NK-92 treated with Interleukin-12 subunit alpha and Interleukin-12 subunit beta, amount 100 ng/mL, for 24 hours (cell line): ENCODE data around the gene TEAD1.

Experiments
- DNase-seq: peaks from one replicate; lab custom pipeline; 2025; lab: John Stamatoyannopoulos, UW

TEAD1 gene

DNA sequence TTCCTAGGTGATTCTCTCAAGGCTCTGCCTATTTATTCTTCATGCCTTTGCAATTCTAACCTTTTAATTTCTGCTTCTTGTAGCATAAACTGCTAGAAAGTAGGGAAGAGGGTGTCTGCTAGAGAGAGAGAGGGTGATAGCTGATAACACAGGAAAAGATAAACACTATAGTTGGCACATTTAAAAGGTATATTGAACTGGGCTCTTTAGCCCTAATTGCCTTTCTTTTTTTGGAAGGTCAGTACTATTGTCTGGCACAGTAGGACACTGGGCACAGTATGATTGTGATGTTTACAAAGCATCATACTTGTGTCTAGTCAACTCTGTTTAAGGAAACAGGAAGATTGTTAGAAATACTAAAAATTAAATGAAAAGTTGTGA, 33.3 kb downstream of the TEAD1 start:
- DNase-seq = no peak

GRCh38 chr11:12711496-12711895, 37.3 kb downstream of the TEAD1 start:
- no peak for DNase-seq

- no peak for DNase-seq
Observed at GRCh38 chr11:12712132-12712531, 37.9 kb downstream of the TEAD1 start.

GRCh38 chr11:12715131-12715530, 40.9 kb downstream of the TEAD1 start:
- no peak for DNase-seq

DNA sequence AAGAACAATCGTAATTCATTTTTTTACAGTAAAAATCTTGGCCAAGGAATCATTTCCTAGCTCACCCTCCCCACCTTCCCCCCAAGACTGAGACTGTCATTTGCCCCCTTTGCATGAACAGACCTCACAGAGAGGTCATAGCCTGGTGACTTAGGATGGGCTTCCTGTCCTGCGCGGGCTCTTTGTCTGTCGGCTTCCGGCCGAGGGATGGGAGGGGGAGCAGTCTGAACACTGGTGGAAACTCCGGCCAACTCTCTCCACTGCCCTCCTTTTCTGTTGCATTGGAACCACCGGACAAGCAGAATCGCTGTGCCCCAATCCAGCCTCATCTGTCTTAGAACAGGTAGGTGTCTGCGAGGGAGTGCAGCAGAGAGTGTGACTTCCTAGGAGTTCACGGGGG, 41.7 kb downstream of the TEAD1 start:
- DNase-seq = no peak

DNA sequence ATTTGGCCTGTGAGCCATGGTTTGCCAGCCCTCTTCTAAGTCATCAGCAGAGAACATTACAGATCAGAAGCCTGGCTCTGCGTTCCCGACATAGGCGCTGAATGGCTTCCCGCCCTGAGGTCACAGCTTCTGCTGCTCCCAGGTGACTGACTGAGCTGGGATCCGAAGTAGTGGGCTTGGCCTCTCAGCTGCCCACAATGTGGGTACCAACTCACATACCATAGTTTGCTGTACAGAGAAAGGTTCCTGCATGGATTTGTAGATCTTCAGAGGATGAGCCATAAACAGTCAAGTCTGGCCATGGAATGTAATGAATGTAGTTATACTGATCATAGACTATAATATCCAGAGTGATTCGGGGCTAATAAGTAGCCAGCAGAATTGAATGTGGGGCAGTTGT, 42.6 kb downstream of the TEAD1 start:
- no peak for DNase-seq

GRCh38 chr11:12717851-12718291, 43.6 kb downstream of the TEAD1 start:
- peak; percentile 63 for DNase-seq

GRCh38 chr11:12719221-12719620, 45.0 kb downstream of the TEAD1 start:
- no peak for DNase-seq

DNA sequence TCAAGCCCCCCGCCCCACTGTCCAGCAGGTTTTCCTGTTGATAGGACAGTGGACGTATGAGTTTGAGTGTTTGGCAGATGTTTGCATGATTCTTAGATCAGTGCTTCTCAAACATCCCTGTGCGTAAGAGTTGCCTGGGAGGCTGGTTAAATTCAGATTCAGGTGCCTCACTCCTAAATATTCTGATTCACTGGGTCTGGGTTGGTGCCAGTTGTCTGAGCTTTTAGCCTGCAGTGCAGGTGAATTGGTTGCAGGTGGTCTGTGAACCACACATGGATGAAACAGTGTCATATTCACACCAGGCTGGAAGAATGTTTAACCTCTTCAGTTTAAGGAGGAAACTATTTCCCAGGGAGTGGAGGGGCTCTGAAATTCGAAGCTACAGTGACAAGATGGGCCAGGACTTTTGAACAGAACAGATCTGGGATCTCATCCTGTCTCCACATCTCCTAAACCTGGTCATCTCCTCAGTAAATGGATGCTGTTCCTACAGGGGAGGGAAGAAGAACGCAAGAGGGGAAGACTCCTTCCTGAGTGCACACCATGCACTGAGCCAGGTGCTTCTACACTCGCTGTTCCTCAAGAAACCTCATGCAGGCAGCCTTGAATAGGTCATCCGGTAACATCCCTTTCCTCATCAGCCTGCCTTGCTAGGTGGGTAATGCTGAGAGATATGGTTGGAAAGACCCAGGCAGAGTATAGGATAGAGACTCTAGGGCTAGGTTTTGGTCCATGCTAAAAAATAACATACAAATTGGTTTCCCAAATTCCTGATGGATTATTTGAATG, 47.8 kb downstream of the TEAD1 start:
- DNase-seq = no peak

GRCh38 chr11:12723421-12724300, 49.4 kb downstream of the TEAD1 start:
- no peak for DNase-seq

DNA sequence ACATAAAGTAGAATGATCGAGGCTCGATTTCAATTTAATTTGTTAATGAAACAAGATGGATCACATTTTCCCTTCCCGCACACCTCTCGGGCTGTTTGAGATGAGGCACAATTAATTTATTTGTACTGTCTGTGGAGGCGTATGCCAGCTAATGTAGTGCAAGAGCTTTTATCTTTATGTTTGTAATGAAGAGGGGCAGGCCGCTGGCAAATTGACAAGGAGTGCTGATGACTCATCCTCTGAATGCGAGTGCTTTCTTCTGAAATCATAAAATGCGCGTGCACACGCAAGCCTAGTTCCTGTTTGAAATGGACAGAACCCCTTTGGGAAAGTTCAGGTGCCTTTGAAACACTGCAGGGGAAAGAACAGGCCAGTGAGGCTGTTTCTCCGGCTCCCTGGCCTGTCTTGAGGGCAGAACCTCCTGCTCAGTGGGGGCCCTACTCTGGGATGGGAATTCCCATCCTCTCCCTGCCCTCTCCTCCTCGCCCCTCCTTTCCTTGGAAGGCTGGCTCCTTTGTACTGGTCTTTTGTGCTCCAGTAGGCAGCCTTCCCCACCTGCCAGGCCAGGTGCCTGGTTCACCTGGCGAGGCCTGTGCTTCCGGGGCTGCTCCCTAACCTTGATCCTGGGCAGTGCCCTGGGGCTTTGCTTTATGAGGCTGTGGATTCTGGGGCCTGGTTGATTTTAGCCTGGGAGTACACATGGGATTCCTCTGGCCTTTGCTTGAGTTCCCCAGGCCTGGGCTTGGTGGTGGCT, 50.3 kb downstream of the TEAD1 start:
- DNase-seq = no peak

- no peak for DNase-seq
Observed at GRCh38 chr11:12725055-12725862, 51.0 kb downstream of the TEAD1 start.

- no peak for DNase-seq
Observed at GRCh38 chr11:12725863-12726682, 51.9 kb downstream of the TEAD1 start.

DNA sequence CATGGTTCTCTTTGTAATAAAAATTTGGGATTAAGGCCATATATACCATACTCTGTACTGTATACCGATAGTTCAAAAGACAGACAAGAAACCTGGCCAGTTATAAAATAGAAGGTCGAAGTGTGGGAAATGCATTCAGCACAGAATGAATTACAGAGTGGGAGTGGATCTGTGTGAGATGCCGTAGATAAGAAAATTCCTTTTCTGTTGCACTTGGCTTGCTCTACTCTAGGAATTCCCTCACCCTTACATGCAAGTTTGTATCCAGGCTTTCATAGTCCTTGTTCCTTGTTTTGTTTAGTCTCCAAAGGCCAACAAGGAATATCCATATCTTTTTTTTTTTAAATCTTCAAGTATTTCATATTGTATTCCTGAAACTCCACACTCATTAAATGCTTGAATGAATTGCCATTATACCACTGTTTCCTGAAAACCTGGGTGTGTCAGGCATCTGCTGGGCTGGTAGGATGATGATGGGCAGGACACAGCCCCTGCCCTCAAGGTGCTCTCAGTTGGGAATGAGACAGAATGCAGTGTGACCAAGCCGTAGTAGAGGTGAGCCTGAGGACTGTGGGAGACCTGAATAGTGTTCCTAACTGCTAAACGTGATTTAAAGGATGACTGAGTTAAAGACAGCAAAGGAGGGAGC, 53.5 kb downstream of the TEAD1 start:
- no peak for DNase-seq

DNA sequence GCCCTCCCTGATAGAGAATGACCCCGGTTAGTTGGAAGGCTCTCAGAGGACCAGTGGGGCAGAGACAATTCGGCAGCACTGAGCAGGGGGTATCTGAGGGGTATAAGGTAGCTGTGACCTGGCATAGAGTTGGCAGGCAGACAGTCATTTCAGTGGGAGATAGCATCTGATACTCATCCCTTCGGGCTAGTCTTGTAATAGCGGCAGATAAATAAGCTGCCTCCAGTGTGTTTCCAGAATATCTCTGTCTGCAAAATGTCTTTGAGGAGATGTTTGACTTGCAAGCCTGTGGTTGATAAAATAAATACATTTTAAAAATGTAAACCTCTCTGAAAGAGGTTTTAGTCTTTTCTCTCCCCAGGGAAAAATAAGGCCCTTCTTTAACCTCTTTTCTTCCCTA, 54.2 kb downstream of the TEAD1 start:
- no peak for DNase-seq

DNA sequence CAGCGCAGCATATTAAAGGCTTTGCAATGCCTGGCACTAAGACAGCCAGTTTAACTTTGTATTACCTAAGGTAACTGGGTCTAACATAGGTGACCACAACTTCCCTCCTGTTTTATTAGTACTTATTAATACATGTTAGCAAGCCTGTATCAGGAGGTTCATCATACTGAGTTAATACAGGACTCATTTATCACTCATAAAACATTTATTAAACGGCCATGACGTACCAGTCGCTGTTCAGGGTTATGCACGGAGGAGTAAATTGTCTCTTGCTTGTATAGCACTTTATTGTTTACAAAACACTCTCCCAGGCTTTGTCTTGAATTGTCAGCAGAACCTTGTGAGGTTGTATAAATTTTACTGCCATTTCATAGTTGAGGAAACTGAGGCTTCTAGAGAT, 55.7 kb downstream of the TEAD1 start:
- no peak for DNase-seq

GRCh38 chr11:12731841-12732336, 57.7 kb downstream of the TEAD1 start:
- DNase-seq = no peak

DNA sequence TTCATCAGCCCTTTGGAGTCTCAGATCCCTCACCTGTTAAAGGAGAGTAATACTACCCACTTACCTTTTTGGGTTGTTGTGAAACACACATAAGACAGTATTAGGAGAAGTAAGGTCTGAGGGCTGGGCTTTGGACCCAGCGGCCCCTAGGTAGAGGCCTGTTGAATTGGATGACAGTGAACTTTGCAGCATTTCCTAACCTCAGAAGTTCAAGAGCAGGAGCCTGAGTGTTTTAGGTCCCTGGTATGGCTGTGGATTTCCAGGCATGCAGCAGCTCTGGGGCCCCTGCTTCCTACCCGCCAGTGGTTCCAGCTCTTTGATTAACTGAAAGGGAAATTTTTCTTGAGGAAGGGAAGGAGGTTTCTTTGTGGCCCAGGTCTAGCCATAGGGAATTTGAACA, 58.9 kb downstream of the TEAD1 start:
- DNase-seq = no peak

- no peak for DNase-seq
Observed at GRCh38 chr11:12734625-12735024, 60.4 kb downstream of the TEAD1 start.

- DNase-seq = no peak
Observed at GRCh38 chr11:12735262-12735661, 61.0 kb downstream of the TEAD1 start.
